HG03175 (cell line): Measurements from ENCODE around the gene DOCK2.

ENCODE experiments used
- ATAC-seq: cut with Tn5 transposase; IDR thresholded peaks from one replicate; pipeline ENCODE4 v1.9.1; 2021; ENCODE audit warnings: mild to moderate bottlenecking, moderate library complexity; ENCODE audit not compliant: unreplicated experiment

Gene DOCK2

GRCh38 chr5:169856571-169856970 lies 219.5 kb downstream of the DOCK2 start:
- ATAC-seq, result no peak

- ATAC-seq, result no peak
These were observed 223.5 kb downstream of the DOCK2 start for GRCh38 chr5:169860585-169860984.

- no peak for ATAC-seq
These were observed 224.4 kb downstream of the DOCK2 start for GRCh38 chr5:169861433-169861832.

- ATAC-seq, result no peak
These were observed 224.9 kb downstream of the DOCK2 start for GRCh38 chr5:169861934-169862333.

- ATAC-seq, result no peak
These were observed 225.3 kb downstream of the DOCK2 start for GRCh38 chr5:169862391-169862811.

- ATAC-seq, result no peak
These were observed 227.4 kb downstream of the DOCK2 start for GRCh38 chr5:169864483-169864882.

- ATAC-seq, result no peak
These were observed 230.3 kb downstream of the DOCK2 start for GRCh38 chr5:169867347-169867746.

- ATAC-seq, result no peak
These were observed 232.0 kb downstream of the DOCK2 start for GRCh38 chr5:169869066-169869465.

- ATAC-seq, result no peak
These were observed 233.1 kb downstream of the DOCK2 start for GRCh38 chr5:169870211-169870610.

- ATAC-seq, result no peak
These were observed 234.9 kb downstream of the DOCK2 start for GRCh38 chr5:169871826-169872490.

GRCh38 chr5:169873642-169874041 lies 236.6 kb downstream of the DOCK2 start:
- ATAC-seq, result no peak

- no peak for ATAC-seq
These were observed 237.5 kb downstream of the DOCK2 start for GRCh38 chr5:169874621-169875020.

GRCh38 chr5:169875091-169875728 lies 238.1 kb downstream of the DOCK2 start:
- ATAC-seq, result no peak

- no peak for ATAC-seq
These were observed 238.7 kb downstream of the DOCK2 start for GRCh38 chr5:169875731-169876130.

GRCh38 chr5:169876386-169876785 lies 239.3 kb downstream of the DOCK2 start:
- no peak for ATAC-seq

GRCh38 chr5:169880012-169880663 lies 243.1 kb downstream of the DOCK2 start:
- peak; percentile 66 for ATAC-seq

GRCh38 chr5:169880785-169881184 lies 243.7 kb downstream of the DOCK2 start:
- ATAC-seq, result no peak

- no peak for ATAC-seq
These were observed 244.7 kb downstream of the DOCK2 start for GRCh38 chr5:169881702-169882303.

- ATAC-seq, result no peak
These were observed 249.0 kb downstream of the DOCK2 start for GRCh38 chr5:169886033-169886432.

- no peak for ATAC-seq
These were observed 249.6 kb downstream of the DOCK2 start for GRCh38 chr5:169886677-169887076.

- no peak for ATAC-seq
These were observed 252.5 kb downstream of the DOCK2 start for GRCh38 chr5:169889572-169889971.

- ATAC-seq, result no peak
These were observed 255.9 kb downstream of the DOCK2 start for GRCh38 chr5:169893010-169893409.
